Measurements from ENCODE around the gene ISCU.

GRCh38 chr12:108538146-108538545 is 24.2 kb upstream of the ISCU start:
- TF ChIP-seq CTCF (IDR thresholded peaks at IDR 0.05): no peak
- TF ChIP-seq POLR2A (IDR thresholded peaks at IDR 0.05): no peak
